Fibroblast of skin of scalp (primary cell): ENCODE results near the gene PDLIM5. TPM values are rescaled to one million over a fixed set of nuclear protein-coding genes. Genes with fewer than 3 reads are reported as not detected.
"Not testable (repeated sequence)": the region's sequence is repeated elsewhere in the genome, so short reads cannot be mapped to it uniquely, and the experiment has no call there.

Experiments used
- DNase-seq: peaks from one replicate; pipeline ENCODE4 v3.0.0-alpha.2; 2013
- polyA plus RNA-seq, 2 experiments: library from polyadenylated mRNA; unstranded; fragments of 120-200 nt; gene quantifications; one replicate each; pipeline ENCODE4 v1.2.1, GENCODE V29; 2013; ENCODE audit not compliant: insufficient read length in 2 of 2

PDLIM5 gene
- polyA plus RNA-seq (2013, experiment 1 of 2; ENCODE audit: insufficient read length), result 120 TPM
- polyA plus RNA-seq (2013, experiment 2 of 2; ENCODE audit: insufficient read length), result 154 TPM

GRCh38 chr4:94451695-94452475 is at the start of gene PDLIM5:
Gene PDLIM5, plus strand, starts transcription at chr4:94451942. Its CDS starts 3,347 bp downstream, at chr4:94455289.
- peak; percentile 93 for DNase-seq

DNA sequence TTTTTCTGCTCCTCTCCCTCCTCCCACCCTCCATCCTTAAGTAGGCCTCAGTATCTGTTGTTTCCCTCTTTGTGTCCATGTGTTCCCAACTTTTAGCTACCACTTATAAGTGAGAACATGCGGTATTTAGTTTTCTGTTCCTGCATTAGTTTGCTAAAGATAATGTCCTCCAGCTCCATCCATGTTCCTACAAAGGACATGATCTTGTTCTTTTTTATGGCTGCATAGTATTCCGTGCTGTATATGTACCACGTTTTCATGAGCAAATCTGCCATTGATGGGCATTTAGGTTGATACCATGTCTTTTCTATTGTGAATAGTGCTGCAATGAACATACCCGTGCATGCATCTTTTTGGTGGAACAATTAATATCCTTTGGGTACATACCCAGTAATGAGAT is 49.3 kb upstream of the PDLIM5 start:
- DNase-seq, result not testable (repeated sequence)

DNA sequence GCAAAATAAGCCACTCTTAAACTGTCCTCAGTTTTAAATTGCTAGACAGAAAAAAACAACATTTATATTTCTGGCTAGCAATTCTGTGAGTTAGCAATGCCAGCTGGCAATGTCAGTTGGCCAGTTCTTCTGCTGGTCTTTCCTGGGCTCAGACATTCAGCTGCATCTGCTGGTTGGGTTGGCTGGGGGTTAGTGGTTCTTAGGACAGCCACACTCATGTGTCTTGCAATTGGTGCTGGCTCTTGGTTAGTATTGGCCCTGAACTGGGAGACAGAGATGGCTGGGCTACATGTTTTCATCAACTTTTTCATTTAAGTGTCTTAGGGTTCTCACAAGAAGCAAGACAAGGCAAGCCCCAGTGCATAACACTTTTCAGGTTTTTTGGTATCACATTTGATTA is 48.0 kb upstream of the PDLIM5 start:
- no peak for DNase-seq

DNA sequence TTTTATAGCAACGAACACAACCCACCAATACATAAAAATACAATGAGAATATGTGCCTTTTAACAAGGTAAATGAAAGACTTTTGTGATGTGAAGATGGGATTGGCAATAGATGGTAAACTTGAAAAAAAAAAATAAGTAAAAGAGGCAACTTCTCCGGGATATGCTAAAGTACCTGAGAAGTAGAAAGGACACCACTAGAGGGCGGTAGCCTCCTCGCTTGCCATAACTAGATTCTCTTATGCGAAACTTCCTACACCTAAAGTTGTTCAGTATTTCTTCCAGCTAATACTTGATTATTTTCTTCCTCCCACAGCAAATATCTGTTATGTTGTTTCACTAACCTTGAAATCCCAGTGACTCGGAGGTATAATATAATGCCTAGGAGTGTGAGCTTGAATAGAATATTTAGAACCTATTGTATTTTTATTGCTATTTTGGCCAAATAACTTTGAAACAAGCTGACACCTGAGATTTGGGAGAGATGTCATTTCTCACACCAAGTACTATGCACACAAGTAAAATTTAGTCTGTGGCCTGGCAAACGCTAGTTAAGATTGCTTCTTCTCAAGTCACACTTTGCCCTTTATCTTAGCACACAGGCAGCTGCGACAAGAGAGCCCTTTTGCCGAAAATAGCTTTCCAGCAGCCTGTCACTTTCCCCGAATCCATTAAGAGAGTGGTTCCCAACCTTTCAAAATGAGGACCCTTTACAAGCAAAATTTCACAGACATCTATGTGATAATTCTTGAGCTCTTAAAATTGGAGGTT is 44.9 kb upstream of the PDLIM5 start:
- DNase-seq, result peak; percentile 83

- DNase-seq, result peak; percentile 46
Observed at GRCh38 chr4:94407846-94408245, 43.9 kb upstream of the PDLIM5 start.

GRCh38 chr4:94408549-94409374 is 43.0 kb upstream of the PDLIM5 start:
- peak; percentile 53 for DNase-seq

GRCh38 chr4:94409375-94409679 is 42.4 kb upstream of the PDLIM5 start:
- DNase-seq, result no peak

GRCh38 chr4:94409962-94410361 is 41.8 kb upstream of the PDLIM5 start:
- peak; percentile 39 for DNase-seq

DNA sequence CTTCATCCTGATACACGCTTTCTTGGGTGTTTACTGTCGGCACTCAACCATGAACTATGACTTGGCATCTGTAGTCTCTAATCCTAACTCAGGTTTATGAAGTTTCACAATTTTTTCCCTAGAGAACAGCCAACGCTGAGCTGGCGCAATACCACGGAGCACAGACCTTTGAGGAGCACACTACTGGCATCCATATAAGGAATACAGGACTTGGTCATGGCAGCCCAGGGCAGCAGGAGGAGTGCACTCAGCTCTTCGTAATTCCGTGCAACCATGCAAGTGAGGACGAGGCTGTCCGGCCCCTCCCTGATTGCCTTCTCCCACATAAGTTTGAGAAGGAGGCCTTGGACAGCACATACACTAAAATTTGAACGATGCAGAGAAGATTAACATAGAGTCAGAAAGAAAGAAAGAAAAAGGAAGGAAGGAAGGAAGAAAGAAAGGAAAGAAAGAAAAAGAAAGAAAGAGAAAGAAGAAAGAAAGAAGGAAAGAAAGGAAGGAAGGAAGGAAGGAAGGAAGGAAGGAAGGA is 41.0 kb upstream of the PDLIM5 start:
- peak; percentile 44 for DNase-seq

- DNase-seq, result no peak
Observed at GRCh38 chr4:94411296-94411695, 40.4 kb upstream of the PDLIM5 start.

DNA sequence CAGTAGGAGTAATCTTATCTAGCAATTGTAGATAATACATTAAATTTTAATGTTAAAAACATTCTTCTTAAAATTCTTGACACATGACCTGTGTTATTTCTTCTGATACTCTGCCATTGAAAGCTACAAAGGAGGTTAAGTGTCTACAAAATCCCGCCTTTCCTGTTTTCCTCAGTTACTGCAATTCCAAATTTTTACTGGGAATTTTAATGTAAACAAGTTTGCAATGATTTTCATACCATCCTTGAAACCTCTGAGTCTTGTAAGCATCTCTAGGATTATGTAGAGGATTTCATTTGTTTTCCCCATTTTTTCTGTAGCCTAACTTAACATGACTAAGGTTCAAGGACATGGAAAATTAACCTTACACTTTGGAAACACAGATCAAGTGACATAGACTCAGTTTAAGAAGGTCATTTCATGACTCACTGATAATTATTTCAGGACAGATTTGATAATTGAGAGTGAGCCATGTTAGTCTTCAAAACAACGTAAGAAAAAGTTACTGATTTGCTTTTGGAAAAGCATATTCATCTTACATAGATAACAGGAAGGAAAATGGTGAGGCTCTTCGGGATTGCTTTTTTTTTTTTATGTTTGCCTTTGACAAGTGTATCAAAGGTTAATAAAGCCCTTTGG is 39.6 kb upstream of the PDLIM5 start:
- DNase-seq, result no peak

- DNase-seq, result peak; percentile 62
Observed at GRCh38 chr4:94412658-94413038, 39.1 kb upstream of the PDLIM5 start.

DNA sequence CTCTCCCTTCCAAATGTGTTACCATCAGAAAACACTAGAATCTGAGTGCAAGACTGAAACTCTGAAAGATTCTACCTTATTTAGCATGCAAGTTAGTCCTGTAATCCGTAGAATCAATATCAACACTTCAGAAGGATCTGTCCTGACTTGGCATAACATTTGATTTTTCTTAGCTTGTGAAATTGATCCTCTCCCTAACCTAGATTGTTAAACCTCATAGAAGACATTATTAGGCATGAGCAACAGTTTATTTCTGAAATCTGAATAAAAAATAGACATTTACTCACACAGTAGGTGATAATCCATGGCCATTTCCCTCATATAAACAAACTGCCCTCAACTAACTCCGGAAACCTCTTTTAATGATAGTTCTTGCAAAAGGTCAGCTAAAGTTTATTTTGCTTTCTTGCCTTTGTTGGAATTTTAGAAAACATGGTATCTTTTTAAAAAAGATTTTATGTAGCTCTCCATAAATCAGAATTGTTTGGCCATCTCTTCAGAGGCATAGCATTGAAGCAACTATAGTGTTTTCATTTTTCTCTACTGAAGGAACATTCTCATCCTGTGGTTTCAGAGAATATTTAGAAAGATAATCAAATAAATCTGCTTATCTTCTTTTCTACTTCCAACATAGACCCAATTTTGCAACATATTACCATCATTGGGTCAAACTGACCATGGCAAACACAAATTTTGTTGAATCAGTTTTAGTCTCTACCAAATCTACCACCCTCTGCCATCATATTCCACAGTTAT is 38.5 kb upstream of the PDLIM5 start:
- no peak for DNase-seq

- DNase-seq, result no peak
Observed at GRCh38 chr4:94414907-94415306, 36.8 kb upstream of the PDLIM5 start.

- no peak for DNase-seq
Observed at GRCh38 chr4:94415448-94415847, 36.3 kb upstream of the PDLIM5 start.

DNA sequence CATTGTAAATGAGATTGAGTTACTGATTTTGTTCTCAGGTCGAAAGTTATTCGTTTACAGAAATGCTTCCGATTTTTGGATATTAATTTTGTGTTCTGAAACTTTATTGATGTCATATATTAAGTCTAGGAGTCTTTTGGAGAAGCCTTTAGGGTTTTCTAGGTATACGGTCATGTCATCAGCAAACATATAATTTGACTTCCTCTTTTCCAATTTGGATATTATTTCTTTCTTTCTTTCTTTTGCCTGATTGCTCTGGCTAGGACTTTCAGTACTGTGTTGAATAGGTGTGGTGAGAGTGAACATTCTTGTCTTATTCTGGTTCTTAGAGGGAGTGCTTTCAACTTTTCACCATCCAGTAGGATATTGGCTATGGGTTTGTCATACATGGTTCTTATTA is 35.4 kb upstream of the PDLIM5 start:
- no peak for DNase-seq

DNA sequence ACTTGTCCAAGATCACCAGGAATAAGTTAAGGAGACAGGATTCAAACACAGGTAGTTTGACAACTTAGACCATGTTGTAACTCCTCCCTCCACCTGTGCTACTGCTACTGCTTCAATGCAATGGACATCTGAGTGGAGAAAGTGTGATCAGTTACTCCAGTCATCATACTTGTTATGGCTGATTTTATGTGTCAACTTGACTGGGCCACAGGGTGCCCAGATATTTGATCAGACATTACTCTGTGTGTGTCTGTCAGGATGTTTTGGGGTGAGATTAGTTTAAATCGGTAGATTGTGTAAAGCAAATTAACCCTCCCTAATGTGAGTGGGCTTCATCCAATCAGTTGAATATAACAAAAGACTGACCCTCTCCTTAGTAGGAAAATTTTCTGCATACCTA is 34.8 kb upstream of the PDLIM5 start:
- no peak for DNase-seq

- no peak for DNase-seq
Observed at GRCh38 chr4:94419549-94419948, 32.2 kb upstream of the PDLIM5 start.

GRCh38 chr4:94419956-94420355 is 31.8 kb upstream of the PDLIM5 start:
- DNase-seq, result no peak

GRCh38 chr4:94420356-94420755 is 31.4 kb upstream of the PDLIM5 start:
- no peak for DNase-seq

- no peak for DNase-seq
Observed at GRCh38 chr4:94426783-94427182, 25.0 kb upstream of the PDLIM5 start.

DNA sequence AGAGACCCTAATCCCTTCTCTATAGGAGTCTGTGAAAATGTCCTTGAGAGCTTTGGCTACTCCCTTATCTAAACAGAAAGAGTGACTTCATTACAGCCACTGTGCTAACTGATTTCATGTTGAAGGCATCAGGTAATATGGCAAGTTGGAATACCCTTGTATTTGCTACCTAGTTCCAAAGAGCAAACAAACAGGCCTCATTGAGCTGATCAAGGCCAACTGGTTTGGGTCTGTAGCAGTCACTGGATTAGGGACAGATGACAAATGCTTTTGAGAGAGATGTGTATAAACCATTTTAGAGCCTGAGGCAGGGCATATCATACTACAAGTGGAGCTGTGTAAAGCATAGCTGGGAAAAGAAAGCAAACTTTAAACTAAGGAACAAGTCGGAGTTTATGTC is 22.9 kb upstream of the PDLIM5 start:
- DNase-seq, result no peak
